Measurements from ENCODE around the gene VASH2.

The VASH2 gene

DNA sequence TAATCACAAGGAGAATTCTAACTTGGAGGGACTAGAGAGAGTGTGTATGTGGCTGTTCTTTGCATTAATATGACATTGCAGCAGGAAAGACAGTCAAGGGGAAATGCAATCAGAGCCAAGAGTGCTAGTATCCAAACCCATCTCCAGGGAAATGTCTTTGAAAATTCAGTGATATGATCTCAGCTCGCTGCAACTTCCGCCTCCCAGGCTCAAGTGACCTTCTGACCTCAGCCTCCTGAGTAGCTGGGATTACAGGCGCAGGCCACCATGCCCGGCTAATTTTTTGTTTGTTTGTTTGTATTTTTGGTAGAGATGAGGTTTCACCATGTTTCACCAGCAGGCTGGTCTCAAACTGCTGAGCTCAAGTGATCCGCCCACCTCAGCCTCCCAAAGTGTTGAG is 16.3 kb downstream of the VASH2 start:
- TF ChIP-seq CTCF (IDR thresholded peaks at IDR 0.05; ENCODE audit: low read depth, low read length), result no peak
- DNase-seq, result no peak
- Histone ChIP-seq H3K36me3 (no peaks in the 10 kb centered on the region), H3K9me3 (no peaks in the 10 kb centered on the region), H3K4me1 (no peaks in the 10 kb centered on the region), H3K27me3 (no peaks in the 10 kb centered on the region), H3K4me3 (ENCODE audit: low read depth, low read length) (no peak overlapping the region)

- no peaks in the 10 kb centered on the region for H3K36me3 ChIP-seq
- TF ChIP-seq CTCF (IDR thresholded peaks at IDR 0.05; ENCODE audit: low read depth, low read length), result peak; percentile 78
- peak; percentile 30 for DNase-seq
Observed at GRCh38 chr1:212967801-212968200, 17.5 kb downstream of the VASH2 start.

DNA sequence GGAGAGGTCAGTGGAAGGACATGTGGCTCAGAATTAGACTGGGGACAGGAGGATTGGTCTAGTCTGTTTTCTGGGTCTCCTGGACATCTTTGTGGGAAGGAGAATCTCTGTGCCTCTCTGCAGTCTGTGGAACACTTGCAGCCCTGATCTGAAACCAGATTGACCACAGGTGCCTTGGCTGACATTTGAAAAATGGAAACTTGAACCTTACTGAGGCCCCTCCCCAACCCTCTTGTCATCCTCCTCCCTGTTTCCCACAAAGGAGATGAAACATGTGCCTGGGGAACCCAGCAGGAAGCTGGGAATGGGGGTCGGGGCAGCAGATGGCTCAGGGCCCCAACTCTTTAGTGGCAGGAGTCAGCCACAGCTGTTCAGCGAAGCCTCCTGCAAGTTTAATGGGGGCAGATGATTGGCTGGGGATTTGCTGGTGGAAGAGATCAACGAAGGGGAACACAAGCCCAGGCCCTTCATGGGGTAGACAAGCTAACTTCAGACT is 18.1 kb downstream of the VASH2 start:
- H3K4me1 ChIP-seq, result no peaks in the 10 kb centered on the region
- H3K4me3 ChIP-seq (ENCODE audit: low read depth, low read length), result no peak overlapping the region
- no peaks in the 10 kb centered on the region for H3K36me3 ChIP-seq
- no peaks in the 10 kb centered on the region for H3K27me3 ChIP-seq
- no peaks in the 10 kb centered on the region for H3K9me3 ChIP-seq
- no peak for DNase-seq
- no peak for TF ChIP-seq CTCF (IDR thresholded peaks at IDR 0.05; ENCODE audit: low read depth, low read length)

More at GRCh38 chr1:212967801-212968200, 17.5 kb downstream of the VASH2 start:
- Histone ChIP-seq H3K4me3 (ENCODE audit: low read depth, low read length) (no peak overlapping the region), H3K4me1 (no peaks in the 10 kb centered on the region), H3K9me3 (no peaks in the 10 kb centered on the region), H3K27me3 (no peaks in the 10 kb centered on the region)

- DNase-seq, result no peak
- no peaks in the 10 kb centered on the region for H3K36me3 ChIP-seq
- no peak for TF ChIP-seq CTCF (IDR thresholded peaks at IDR 0.05; ENCODE audit: low read depth, low read length)
- H3K4me3 ChIP-seq (ENCODE audit: low read depth, low read length), result no peak overlapping the region
- H3K27me3 ChIP-seq, result no peaks in the 10 kb centered on the region
- no peaks in the 10 kb centered on the region for H3K4me1 ChIP-seq
- no peaks in the 10 kb centered on the region for H3K9me3 ChIP-seq
Observed at GRCh38 chr1:212970085-212970484, 19.7 kb downstream of the VASH2 start.

DNA sequence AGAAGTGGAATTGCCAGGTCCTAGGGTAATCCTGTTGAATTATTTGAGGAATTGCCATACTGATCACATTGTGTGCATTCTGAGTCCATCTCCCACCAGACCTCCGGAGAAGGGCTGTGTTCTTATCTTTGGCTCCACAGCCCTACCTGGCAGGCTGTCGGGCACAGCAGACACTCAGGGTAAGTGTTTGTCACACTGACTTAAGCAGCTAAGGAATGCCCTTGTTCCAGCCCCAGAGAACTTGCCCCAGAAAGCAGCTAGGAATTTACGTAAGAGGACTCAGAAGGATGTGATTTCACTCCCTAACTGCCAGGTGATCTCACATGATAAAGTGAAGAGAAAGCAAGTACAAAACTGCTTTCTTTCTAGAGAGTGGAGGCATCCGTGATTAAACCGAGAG is 21.0 kb downstream of the VASH2 start:
- no peak overlapping the region for H3K4me3 ChIP-seq (ENCODE audit: low read depth, low read length)
- H3K9me3 ChIP-seq, result no peaks in the 10 kb centered on the region
- no peak for DNase-seq
- no peak for TF ChIP-seq CTCF (IDR thresholded peaks at IDR 0.05; ENCODE audit: low read depth, low read length)
- no peaks in the 10 kb centered on the region for H3K4me1 ChIP-seq
- no peaks in the 10 kb centered on the region for H3K36me3 ChIP-seq
- no peaks in the 10 kb centered on the region for H3K27me3 ChIP-seq

- DNase-seq, result no peak
- H3K36me3 ChIP-seq, result no peaks in the 10 kb centered on the region
- TF ChIP-seq CTCF (IDR thresholded peaks at IDR 0.05; ENCODE audit: low read depth, low read length), result no peak
- no peaks in the 10 kb centered on the region for H3K4me1 ChIP-seq
- no peaks in the 10 kb centered on the region for H3K27me3 ChIP-seq
- no peaks in the 10 kb centered on the region for H3K9me3 ChIP-seq
- H3K4me3 ChIP-seq (ENCODE audit: low read depth, low read length), result no peak overlapping the region
Observed at GRCh38 chr1:212973426-212973825, 23.1 kb downstream of the VASH2 start.

Data from BE2C (cell line).